Measurements from ENCODE around the gene RASAL3.

The RASAL3 gene

DNA sequence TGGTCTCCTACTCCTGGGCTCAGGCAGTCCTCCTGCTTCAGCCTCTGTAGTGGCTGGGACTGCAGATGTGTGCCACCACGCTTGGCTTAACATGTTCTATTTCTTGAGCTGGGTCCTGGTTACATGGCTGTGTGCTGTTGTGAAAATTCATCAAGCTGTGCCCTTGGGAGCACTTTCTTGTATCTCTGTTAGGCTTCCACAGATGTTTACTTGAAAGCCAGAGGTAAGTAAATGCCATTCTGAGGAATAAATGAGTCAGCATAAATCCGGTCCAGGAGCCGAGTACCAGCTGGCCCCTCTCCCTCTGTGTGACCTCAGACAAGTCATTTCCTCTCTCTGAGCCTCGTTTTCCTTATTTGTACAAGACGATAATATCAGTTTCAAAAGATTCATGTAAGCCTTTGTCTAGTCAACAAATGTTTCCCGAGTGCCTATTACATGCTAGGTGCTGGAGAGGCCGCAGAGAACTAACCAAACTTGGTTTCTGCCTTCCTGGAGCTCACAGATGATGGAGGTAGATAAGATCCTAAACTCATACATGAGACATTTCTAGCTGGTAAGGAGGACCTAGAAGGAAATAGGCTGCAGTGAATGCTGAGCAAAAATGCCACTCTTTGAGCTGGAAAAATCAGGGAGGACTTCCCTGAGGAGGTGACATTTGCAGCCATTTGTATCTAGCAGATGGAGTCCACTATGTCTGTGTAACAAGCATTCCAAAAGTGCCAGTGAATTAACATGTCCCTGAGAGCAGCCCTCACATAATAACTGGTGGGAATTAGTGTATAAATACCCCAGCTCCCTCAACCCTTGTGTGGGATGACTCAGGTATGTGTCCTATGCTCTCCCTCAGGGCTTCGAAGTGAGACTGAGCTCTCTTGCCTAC is 2.7 kb upstream of the RASAL3 start:
- TF ChIP-seq, protein P1, sequence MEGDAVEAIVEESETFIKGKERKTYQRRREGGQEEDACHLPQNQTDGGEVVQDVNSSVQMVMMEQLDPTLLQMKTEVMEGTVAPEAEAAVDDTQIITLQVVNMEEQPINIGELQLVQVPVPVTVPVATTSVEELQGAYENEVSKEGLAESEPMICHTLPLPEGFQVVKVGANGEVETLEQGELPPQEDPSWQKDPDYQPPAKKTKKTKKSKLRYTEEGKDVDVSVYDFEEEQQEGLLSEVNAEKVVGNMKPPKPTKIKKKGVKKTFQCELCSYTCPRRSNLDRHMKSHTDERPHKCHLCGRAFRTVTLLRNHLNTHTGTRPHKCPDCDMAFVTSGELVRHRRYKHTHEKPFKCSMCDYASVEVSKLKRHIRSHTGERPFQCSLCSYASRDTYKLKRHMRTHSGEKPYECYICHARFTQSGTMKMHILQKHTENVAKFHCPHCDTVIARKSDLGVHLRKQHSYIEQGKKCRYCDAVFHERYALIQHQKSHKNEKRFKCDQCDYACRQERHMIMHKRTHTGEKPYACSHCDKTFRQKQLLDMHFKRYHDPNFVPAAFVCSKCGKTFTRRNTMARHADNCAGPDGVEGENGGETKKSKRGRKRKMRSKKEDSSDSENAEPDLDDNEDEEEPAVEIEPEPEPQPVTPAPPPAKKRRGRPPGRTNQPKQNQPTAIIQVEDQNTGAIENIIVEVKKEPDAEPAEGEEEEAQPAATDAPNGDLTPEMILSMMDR (IDR thresholded peaks at IDR 0.05): no peak

DNA sequence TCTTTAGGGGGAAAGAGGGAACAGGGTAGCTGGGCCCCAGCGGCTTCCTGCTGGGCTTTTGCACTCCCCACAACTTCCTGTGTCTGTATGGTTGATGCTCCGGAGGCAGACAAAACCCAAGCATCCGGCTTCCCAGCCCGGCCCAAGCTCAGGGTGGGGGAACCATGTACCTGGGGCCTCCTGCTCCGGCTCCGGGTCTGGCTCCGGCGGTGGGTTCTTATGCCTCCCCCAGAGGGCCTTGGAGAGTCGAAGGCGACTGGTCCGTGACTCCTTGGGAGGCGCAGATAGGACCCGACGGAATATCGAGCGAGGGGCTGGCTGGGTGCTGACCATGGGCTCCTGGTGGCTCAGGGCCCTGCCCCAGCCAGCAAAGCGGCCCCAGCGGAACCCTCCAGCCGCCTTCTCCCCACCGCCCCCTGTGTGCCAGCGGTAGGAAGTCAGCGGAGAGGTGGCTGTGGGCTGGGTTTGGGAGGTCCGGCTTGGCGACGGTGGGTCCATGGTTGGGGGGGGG is 428 bp downstream of the RASAL3 start:
- TF ChIP-seq, protein P1 (IDR thresholded peaks at IDR 0.05): no peak

- TF ChIP-seq, protein P1 (IDR thresholded peaks at IDR 0.05): no peak
Observed at GRCh38 chr19:15461694-15462093, 2.6 kb downstream of the RASAL3 start.

DNA sequence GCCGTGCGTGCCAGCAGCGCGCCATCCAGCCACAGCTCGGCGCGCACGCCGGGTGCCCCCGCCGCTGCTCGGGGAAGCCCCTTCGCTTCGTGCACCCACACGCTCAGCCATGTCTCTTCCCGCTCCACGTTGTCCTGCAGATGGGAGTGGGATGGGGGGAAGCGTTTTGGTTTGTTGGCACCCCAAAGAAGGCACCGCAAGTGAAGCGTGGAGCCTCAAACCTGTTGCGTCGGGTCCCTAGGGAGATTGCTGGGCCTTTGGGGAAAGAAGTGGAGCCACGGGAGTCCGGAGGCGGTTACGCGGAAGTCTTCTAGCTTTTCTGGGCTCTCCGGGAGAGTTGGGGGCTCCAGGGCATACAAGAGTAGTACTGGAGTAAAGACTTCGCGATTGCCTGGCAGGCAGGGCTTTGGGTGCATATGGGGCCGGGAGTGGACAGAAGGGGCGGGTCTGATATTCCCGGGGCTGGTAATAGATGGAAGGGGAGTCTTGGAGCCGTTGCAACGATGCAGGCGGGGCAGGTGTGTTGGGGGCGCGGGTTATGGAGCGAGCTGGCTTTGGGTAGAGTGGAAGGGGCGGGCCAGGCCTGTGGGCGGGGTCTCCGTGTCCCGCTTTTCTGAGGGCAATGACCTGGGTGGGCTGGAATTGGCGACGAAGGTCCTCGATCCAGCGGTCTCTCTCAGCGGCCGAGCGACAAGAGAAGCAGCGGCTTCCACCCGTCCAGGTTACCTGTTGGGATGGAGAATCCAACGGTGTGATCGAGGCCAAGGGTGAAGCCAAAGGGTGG is 6.5 kb downstream of the RASAL3 start:
- TF ChIP-seq, protein P1 (IDR thresholded peaks at IDR 0.05): no peak

GRCh38 chr19:15456871-15457700 is 7.3 kb downstream of the RASAL3 start:
- TF ChIP-seq, protein P1 (IDR thresholded peaks at IDR 0.05): no peak

- TF ChIP-seq, protein P1 (IDR thresholded peaks at IDR 0.05): no peak
Observed at GRCh38 chr19:15456441-15456840, 7.9 kb downstream of the RASAL3 start.

DNA sequence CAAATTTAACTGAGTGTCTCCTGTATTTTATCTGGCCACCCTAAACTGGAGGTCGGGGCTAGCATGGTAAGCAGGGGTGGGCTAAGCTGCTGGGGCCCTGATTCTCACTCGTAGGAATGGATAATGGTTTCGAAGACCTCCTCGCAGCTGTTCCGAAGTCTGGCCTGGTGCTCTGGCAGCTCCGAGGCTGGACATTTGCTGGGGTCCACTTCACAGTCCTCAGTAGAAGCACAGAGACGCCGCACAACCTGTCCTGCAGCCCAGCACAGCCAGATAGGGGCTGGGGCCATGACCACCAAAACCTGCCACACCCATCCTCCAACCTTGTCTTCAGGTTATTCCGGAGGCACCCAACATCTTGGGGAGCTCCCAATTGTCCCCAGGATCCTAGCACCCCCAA is 8.3 kb downstream of the RASAL3 start:
- TF ChIP-seq, protein P1 (IDR thresholded peaks at IDR 0.05): no peak
